Testis (tissue), 2 donors: ENCODE results near the gene SERINC1.
"Not testable (repeated sequence)": the region's sequence is repeated elsewhere in the genome, so short reads cannot be mapped to it uniquely, and the experiment has no call there.

Experiments
- CTCF ChIP-seq, 3 experiments: fragments of 450-650 bp in 2 of 3; fragments of 200-600 bp in 1 of 3; sonication (generic) in 1 of 3; IDR thresholded peaks; one replicate each; pipeline ENCODE4 v1.5.1; 2016 to 2019; ENCODE audit warnings: antibody characterized with exemption in 3 of 3, mild to moderate bottlenecking in 2 of 3, moderate library complexity in 1 of 3
- POLR2A ChIP-seq: fragments of 450-650 bp; IDR thresholded peaks from one replicate; pipeline ENCODE4 v1.6.1; 2017; ENCODE audit warnings: antibody characterized with exemption, mild to moderate bottlenecking, moderate library complexity

- TF ChIP-seq CTCF (IDR thresholded peaks at IDR 0.05); POLR2A: not testable (repeated sequence)
Observed at GRCh38 chr6:122505170-122505569, 33.6 kb upstream of the SERINC1 start.
